PC-3 (cell line): ENCODE measurements around the gene KEAP1. TPM values are rescaled to one million over a fixed set of nuclear protein-coding genes. Genes with fewer than 3 reads are reported as not detected.
A peak's percentile ranks its signal among the peaks of the same experiment; 100 is the strongest.

Experiments used
- ATAC-seq: fragments of 200-7000 bp; cut with Tn5 transposase; 2 replicates; pipeline ENCODE4 v1.9.1; 2020; ENCODE audit warnings: mild to moderate bottlenecking, moderate library complexity
- BruUV-seq: library from RNA; stranded (reverse); fragments of 400-500 nt; replicated peaks from 2 replicates; lab custom pipeline; 2021; lab: Mats Ljungman, UMichigan
- CTCF ChIA-PET: fragments of 300-600 bp; sonication (Branson Sonifier 250); formaldehyde crosslinking; loops from one replicate; lab custom pipeline; 2022; ENCODE audit warnings: antibody characterized with exemption; lab: Charles Lee
- POLR2A ChIA-PET: fragments of 300-600 bp; sonication (Branson Sonifier 250); formaldehyde crosslinking; loops from one replicate; lab custom pipeline; 2022; ENCODE audit warnings: antibody characterized with exemption; ENCODE audit not compliant: unreplicated experiment; lab: Charles Lee
- DNase-seq: peaks from one replicate; pipeline ENCODE4 v3.0.0-alpha.2; 2015
- H2AFZ ChIP-seq: fragments of 300-600 bp; sonication (generic); 2 replicates; pipeline ENCODE4 v1.6.0; 2016; ENCODE audit warnings: antibody characterized with exemption, low read length
- H3F3A ChIP-seq: fragments of 300-600 bp; sonication (generic); one replicate; pipeline ENCODE4 v1.6.0; 2017; ENCODE audit warnings: antibody characterized with exemption, low read length, control low read depth, mild to moderate bottlenecking; ENCODE audit not compliant: unreplicated experiment
- H3K27ac ChIP-seq: fragments of 300-600 bp; sonication (generic); 2 replicates; pipeline ENCODE4 v1.5.1; 2016; ENCODE audit warnings: mild to moderate bottlenecking, low read length
- H3K27me3 ChIP-seq: fragments of 300-600 bp; sonication (generic); 2 replicates; pipeline ENCODE4 v1.6.1; 2016; ENCODE audit warnings: low read length, mixed read lengths
- H3K36me3 ChIP-seq: fragments of 300-600 bp; sonication (generic); 2 replicates; pipeline ENCODE4 v1.6.1; 2016; ENCODE audit warnings: low read depth, mixed run types, low read length, mixed read lengths
- H3K4me1 ChIP-seq: fragments of 300-600 bp; sonication (generic); 2 replicates; pipeline ENCODE4 v1.5.1; 2016; ENCODE audit warnings: low read length; ENCODE audit not compliant: insufficient read depth
- H3K4me2 ChIP-seq: fragments of 300-600 bp; sonication (generic); 2 replicates; pipeline ENCODE4 v1.6.0; 2016; ENCODE audit warnings: low read length
- H3K4me3 ChIP-seq: fragments of 300-600 bp; sonication (generic); 2 replicates; pipeline ENCODE4 v1.5.1; 2016; ENCODE audit warnings: mild to moderate bottlenecking, low read length, mixed read lengths
- H3K79me2 ChIP-seq: fragments of 300-600 bp; sonication (generic); 2 replicates; pipeline ENCODE4 v1.6.1; 2017; ENCODE audit warnings: low read length, mixed read lengths
- H3K9ac ChIP-seq: fragments of 300-600 bp; sonication (generic); 2 replicates; pipeline ENCODE4 v1.6.0; 2016; ENCODE audit warnings: mild to moderate bottlenecking, low read length
- H3K9me2 ChIP-seq: fragments of 300-600 bp; sonication (generic); replicated peaks from 2 replicates; pipeline ENCODE4 v1.6.1; 2016; ENCODE audit warnings: mixed run types, low read length, mixed read lengths
- H3K9me3 ChIP-seq: fragments of 300-600 bp; sonication (generic); 2 replicates; pipeline ENCODE4 v1.6.1; 2016; ENCODE audit warnings: low read length, mixed read lengths
- H4K20me1 ChIP-seq: fragments of 300-600 bp; sonication (generic); 2 replicates; pipeline ENCODE4 v1.6.1; 2016; ENCODE audit warnings: low read length, mixed read lengths
- EZH2 ChIP-seq: fragments of 300-600 bp; sonication (generic); IDR thresholded peaks from one replicate; pipeline ENCODE4 v1.6.1; 2017; ENCODE audit warnings: antibody characterized with exemption, mild to moderate bottlenecking, low read length; ENCODE audit not compliant: unreplicated experiment
- EZH2phosphoT487 ChIP-seq: fragments of 300-600 bp; sonication (generic); IDR thresholded peaks from 2 replicates; pipeline ENCODE4 v1.6.1; 2018; ENCODE audit warnings: mild to moderate bottlenecking, antibody characterized with exemption, low read length, borderline replicate concordance
- intact Hi-C: fragments of 100-400 bp; cut with micrococcal nuclease; formaldehyde crosslinking; loops from 2 replicates; pipeline ENCODE4 v1.9.0; 2023
- total RNA-seq: library from RNA; depleted of rRNA; stranded (reverse); fragments of >200 nt; gene quantifications from 2 replicates; pipeline ENCODE4 v1.2.3, GENCODE V29; 2014
- TF ChIP-seq, protein P1 (sequence below): fragments of 300-600 bp; sonication (generic); conservative IDR thresholded peaks from 2 replicates; pipeline ENCODE4 v1.5.1; 2017; ENCODE audit warnings: antibody characterized with exemption, low read depth, mild to moderate bottlenecking, low read length

Gene KEAP1
- total RNA-seq, 1 experiment from 2014 or later: 151 TPM

DNA sequence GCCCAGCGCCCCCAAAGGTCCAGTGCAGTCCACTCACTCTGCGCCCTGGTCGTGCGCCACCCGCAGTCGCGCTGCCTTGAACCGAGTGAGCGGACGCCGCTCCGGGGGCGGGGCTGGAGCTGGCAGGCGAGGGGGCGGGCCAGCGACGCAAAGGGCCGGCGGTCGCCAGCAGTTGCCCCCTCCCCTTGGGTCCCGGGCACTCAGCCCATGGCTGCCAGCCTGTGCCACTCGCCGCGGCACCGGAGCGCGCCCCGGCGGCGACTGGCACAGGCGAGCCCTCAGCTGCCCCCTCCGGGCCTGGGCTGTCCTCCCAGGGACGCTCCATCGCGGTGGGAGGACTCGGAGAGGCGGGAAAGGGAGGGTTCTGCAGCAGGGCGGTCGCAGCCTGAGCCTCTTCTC is 14.2 kb upstream of the KEAP1 start, which contains the start of gene S1PR5:
TSS of gene S1PR5 (minus strand) at position 87 of the 399 bp plus-strand sequence. CDS start 2,436 bp downstream, outside the sequence.
- Histone ChIP-seq H4K20me1 (no peaks in the 10 kb centered on the region), H3K9ac (no peak within 1 kb of the TSS), H3K4me1 (peaks cover 13% of the 10 kb centered on the region; the same call in 1 of the 2 replicates), H3K9me3 (no peaks in the 10 kb centered on the region), H3K27ac (no peak within 1 kb of the TSS), H3K4me2 (peak within 1 kb of the TSS; percentile 90), H3K9me2 (no peaks in the 10 kb centered on the region), H3K27me3 (no peaks in the 10 kb centered on the region), H3K36me3 (no peaks in the 10 kb centered on the region), H3K79me2 (no peaks in the 10 kb centered on the region), H3K4me3 (peak within 1 kb of the TSS; percentile 68), H2AFZ (peak within 1 kb of the TSS; percentile 85), H3F3A (no peaks in the 10 kb centered on the region)
- BruUV-seq: no TSS peak
- TF ChIP-seq, protein P1, sequence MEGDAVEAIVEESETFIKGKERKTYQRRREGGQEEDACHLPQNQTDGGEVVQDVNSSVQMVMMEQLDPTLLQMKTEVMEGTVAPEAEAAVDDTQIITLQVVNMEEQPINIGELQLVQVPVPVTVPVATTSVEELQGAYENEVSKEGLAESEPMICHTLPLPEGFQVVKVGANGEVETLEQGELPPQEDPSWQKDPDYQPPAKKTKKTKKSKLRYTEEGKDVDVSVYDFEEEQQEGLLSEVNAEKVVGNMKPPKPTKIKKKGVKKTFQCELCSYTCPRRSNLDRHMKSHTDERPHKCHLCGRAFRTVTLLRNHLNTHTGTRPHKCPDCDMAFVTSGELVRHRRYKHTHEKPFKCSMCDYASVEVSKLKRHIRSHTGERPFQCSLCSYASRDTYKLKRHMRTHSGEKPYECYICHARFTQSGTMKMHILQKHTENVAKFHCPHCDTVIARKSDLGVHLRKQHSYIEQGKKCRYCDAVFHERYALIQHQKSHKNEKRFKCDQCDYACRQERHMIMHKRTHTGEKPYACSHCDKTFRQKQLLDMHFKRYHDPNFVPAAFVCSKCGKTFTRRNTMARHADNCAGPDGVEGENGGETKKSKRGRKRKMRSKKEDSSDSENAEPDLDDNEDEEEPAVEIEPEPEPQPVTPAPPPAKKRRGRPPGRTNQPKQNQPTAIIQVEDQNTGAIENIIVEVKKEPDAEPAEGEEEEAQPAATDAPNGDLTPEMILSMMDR: 0 out of 2 replicates have a peak, but pooled peaks have one; percentile 15
- TF ChIP-seq EZH2: no peak
- DNase-seq: no peak
- intact Hi-C loops: no loop called here
- peak; percentile 56 for ATAC-seq
- CTCF ChIA-PET: no interaction called here
- POLR2A ChIA-PET: no interaction called here

DNA sequence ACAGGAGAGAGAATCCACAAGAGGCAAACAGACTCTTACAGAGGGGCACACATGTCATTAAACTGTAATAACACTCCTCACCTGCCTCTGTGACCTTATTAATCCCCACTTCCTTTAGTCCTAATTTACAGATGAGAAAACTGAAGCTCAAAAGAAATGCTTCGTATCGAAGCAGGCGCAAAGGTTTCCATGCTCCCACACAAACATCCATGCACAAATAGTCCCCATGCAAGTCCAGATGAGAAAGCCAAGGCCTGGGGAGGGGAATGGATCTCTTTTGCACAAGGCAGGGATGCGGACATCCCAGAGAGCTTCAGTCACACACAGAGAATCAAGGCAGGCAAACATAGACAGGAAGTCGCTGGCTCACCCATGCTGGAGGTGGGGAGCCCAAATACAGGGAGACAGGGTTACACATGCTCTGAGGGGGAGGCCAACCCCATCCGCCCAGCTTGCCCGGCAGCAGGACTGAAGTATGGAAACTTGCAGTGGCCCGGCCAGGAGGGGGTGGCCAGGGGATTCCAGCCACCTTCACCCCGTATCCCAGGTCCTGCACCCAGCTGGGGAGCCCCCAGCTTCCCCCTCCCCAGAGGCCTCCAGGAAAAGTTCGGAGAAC is 13.6 kb upstream of the KEAP1 start:
- DNase-seq (no peak), ATAC-seq (peak; percentile 21)
- H3K36me3 ChIP-seq: no peaks in the 10 kb centered on the region
- TF ChIP-seq, protein P1: no peak
- TF ChIP-seq EZH2 (no peak), EZH2phosphoT487 (no peak)
- BruUV-seq: no TSS peak
- peak overlapping the region; percentile 85 for H2AFZ ChIP-seq
- H3K27me3 ChIP-seq: no peaks in the 10 kb centered on the region
- H3K4me3 ChIP-seq: peak overlapping the region; percentile 68
- H3K9me3 ChIP-seq: no peaks in the 10 kb centered on the region
- H3K4me2 ChIP-seq: peak overlapping the region; percentile 90
- H3K9ac ChIP-seq: no peak overlapping the region
- H3K27ac ChIP-seq: no peak overlapping the region
- no peaks in the 10 kb centered on the region for H3K79me2 ChIP-seq
- intact Hi-C loops: no loop called here
- H4K20me1 ChIP-seq: no peaks in the 10 kb centered on the region
- peaks cover 13% of the 10 kb centered on the region; the same call in 1 of the 2 replicates for H3K4me1 ChIP-seq
- H3F3A ChIP-seq: no peaks in the 10 kb centered on the region
- H3K9me2 ChIP-seq: no peaks in the 10 kb centered on the region
- POLR2A ChIA-PET: no interaction called here
- CTCF ChIA-PET: interaction anchor here (0.6 kb wide), 1 partner anchor 640 kb away, joined by 4 read pairs; no protein-coding TSS in a partner anchor

GRCh38 chr19:10516064-10516385 is 12.9 kb upstream of the KEAP1 start:
- DNase-seq (no peak), ATAC-seq (no peak)
- no TSS peak for BruUV-seq
- TF ChIP-seq EZH2phosphoT487: no peak
- no peak for TF ChIP-seq EZH2
- TF ChIP-seq, protein P1: no peak
- Histone ChIP-seq H3K27me3 (no peaks in the 10 kb centered on the region), H3K9me2 (no peaks in the 10 kb centered on the region), H3K4me3 (no peak overlapping the region), H3F3A (no peaks in the 10 kb centered on the region), H3K79me2 (no peaks in the 10 kb centered on the region), H2AFZ (no peak overlapping the region), H3K9me3 (no peaks in the 10 kb centered on the region), H3K36me3 (no peaks in the 10 kb centered on the region), H3K9ac (no peak overlapping the region), H4K20me1 (no peaks in the 10 kb centered on the region), H3K27ac (no peak overlapping the region), H3K4me2 (no peak overlapping the region; the same call in 1 of the 2 replicates), H3K4me1 (peaks cover 12% of the 10 kb centered on the region; the same call in 1 of the 2 replicates)
- POLR2A ChIA-PET: no interaction called here
- intact Hi-C loops: no loop called here
- CTCF ChIA-PET: no interaction called here
